NCI-H2227 (cell line): ENCODE results near the gene ANKFY1.
A peak's percentile ranks its signal among the peaks of the same experiment; 100 is the strongest.
"Not testable (repeated sequence)": the region's sequence is repeated elsewhere in the genome, so short reads cannot be mapped to it uniquely, and the experiment has no call there.

ENCODE experiments used
- DNase-seq: peaks from one replicate; lab custom pipeline; 2025; ENCODE audit not compliant: unreplicated experiment; lab: John Stamatoyannopoulos, UW

Gene ANKFY1

GRCh38 chr17:4221163-4221562 is 42.6 kb downstream of the ANKFY1 start:
- DNase-seq: no peak

- DNase-seq: no peak
Observed at GRCh38 chr17:4220655-4221054, 43.1 kb downstream of the ANKFY1 start.

GRCh38 chr17:4219241-4219640 is 44.5 kb downstream of the ANKFY1 start:
- no peak for DNase-seq

GRCh38 chr17:4215882-4216570 is 47.8 kb downstream of the ANKFY1 start:
- peak; percentile 8 for DNase-seq

GRCh38 chr17:4214157-4214556 is 49.6 kb downstream of the ANKFY1 start:
- no peak for DNase-seq

- no peak for DNase-seq
Observed at GRCh38 chr17:4209611-4210010, 54.2 kb downstream of the ANKFY1 start.

- no peak for DNase-seq
Observed at GRCh38 chr17:4208238-4208637, 55.5 kb downstream of the ANKFY1 start.

GRCh38 chr17:4206962-4207361 is 56.8 kb downstream of the ANKFY1 start:
- no peak for DNase-seq

GRCh38 chr17:4205917-4206316 is 57.9 kb downstream of the ANKFY1 start:
- DNase-seq: no peak

GRCh38 chr17:4204710-4205173 is 59.0 kb downstream of the ANKFY1 start:
- no peak for DNase-seq

- DNase-seq: no peak
Observed at GRCh38 chr17:4204190-4204589, 59.6 kb downstream of the ANKFY1 start.

- no peak for DNase-seq
Observed at GRCh38 chr17:4201226-4201625, 62.6 kb downstream of the ANKFY1 start.

- DNase-seq: peak; percentile 57
Observed at GRCh38 chr17:4199818-4200402, 63.9 kb downstream of the ANKFY1 start.

GRCh38 chr17:4198995-4199394 is 64.8 kb downstream of the ANKFY1 start:
- no peak for DNase-seq

GRCh38 chr17:4195306-4195705 is 68.5 kb downstream of the ANKFY1 start:
- DNase-seq: peak; percentile 46

- no peak for DNase-seq
Observed at GRCh38 chr17:4194796-4195195, 69.0 kb downstream of the ANKFY1 start.

- not testable (repeated sequence) for DNase-seq
Observed at GRCh38 chr17:4190791-4191190, 73.0 kb downstream of the ANKFY1 start.

- DNase-seq: no peak
Observed at GRCh38 chr17:4189280-4189679, 74.5 kb downstream of the ANKFY1 start.

GRCh38 chr17:4188076-4188475 is 75.7 kb downstream of the ANKFY1 start:
- DNase-seq: no peak

- no peak for DNase-seq
Observed at GRCh38 chr17:4187076-4187475, 76.7 kb downstream of the ANKFY1 start.

- DNase-seq: no peak
Observed at GRCh38 chr17:4186357-4186881, 77.4 kb downstream of the ANKFY1 start.

GRCh38 chr17:4185656-4186055 is 78.1 kb downstream of the ANKFY1 start:
- no peak for DNase-seq

- no peak for DNase-seq
Observed at GRCh38 chr17:4184811-4185210, 79.0 kb downstream of the ANKFY1 start.
